GM21526 (cell line): ENCODE results near the gene LGALS9C.
"Not testable (repeated sequence)": the region's sequence is repeated elsewhere in the genome, so short reads cannot be mapped to it uniquely, and the experiment has no call there.

Experiments
- ATAC-seq: cut with Tn5 transposase; IDR thresholded peaks from one replicate; pipeline ENCODE4 v1.9.1; 2021; ENCODE audit warnings: moderate library complexity; ENCODE audit not compliant: unreplicated experiment, low FRiP score

Gene LGALS9C

DNA sequence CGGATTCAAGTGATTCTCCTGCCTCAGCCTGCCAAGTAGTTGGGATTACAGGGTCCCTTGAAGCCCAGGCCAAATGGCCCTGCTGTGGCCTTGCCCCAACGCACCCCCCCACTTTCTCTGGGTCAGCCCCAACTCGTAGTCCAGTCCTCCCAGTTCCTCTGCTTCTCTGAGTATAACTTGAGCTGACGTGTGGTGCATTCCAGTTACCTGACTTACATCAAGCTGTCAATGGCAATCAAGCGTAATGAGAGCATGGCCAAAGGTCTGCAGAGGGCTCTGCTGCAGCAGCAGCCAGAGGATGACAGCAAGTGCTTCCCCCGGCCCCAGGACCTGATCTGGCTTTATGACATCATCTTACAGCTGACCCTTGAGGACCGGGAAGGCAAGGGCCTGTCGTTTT lies 50.8 kb downstream of the LGALS9C start:
- not testable (repeated sequence) for ATAC-seq

GRCh38 chr17:18528435-18528834 lies 51.8 kb downstream of the LGALS9C start:
- ATAC-seq = not testable (repeated sequence)

- not testable (repeated sequence) for ATAC-seq
These were observed 52.4 kb downstream of the LGALS9C start for GRCh38 chr17:18528899-18529500.

- not testable (repeated sequence) for ATAC-seq
These were observed 53.8 kb downstream of the LGALS9C start for GRCh38 chr17:18530405-18530804.

DNA sequence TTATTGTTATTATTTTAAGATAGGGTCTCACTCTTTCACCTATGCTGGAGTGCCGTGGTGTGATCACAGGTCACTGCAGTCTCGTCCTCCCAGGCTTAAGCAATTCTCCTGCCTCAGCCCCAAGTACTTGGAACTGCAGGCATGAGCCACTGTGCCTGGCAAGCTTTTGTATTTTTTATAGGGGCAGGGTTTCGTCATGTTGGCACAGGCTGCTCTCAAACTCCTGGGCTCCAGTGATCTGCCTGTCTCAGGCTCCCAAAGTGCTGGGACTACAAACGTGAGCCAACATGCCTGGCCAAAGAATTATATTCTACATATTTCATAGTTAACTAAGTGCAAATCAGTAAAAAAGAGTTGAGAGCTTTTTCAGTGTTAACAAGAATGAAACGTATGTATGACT lies 65.6 kb downstream of the LGALS9C start:
- ATAC-seq = not testable (repeated sequence)

DNA sequence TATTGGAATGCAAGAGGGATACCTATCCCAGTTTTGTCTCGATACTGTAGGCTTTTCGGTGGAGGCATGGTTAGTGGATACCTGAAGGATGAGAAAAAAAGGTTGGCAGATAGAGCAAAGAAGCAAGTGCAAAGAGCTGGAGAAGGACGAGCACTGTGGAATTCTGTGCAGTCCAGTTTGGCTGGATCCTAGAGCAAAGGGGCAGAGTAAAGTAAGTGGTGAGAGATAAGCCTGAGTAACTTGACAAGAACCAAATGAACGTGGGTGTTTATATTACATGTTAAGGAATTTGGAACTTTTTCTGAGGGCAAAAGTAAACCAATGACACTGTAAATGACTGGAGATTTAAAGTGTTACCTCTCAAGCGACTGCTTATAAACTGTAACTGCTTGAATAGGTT lies 66.3 kb downstream of the LGALS9C start:
- not testable (repeated sequence) for ATAC-seq
